Stimulated activated CD4-positive, alpha-beta T cell treated with anti-CD3 and anti-CD28 coated beads, Interleukin-12 subunit alpha, Interleukin-12 subunit beta, amount 100 ng/mL, for 48 hours (primary cell): ENCODE data around the gene LMBR1.
"Not testable (repeated sequence)": the region's sequence is repeated elsewhere in the genome, so short reads cannot be mapped to it uniquely, and the experiment has no call there.

Experiments
- DNase-seq, 3 donors: peaks; one replicate each; pipeline ENCODE4 v3.0.0-alpha.2; 2020; ENCODE audit warnings: low read depth in 2 of 3, low spot score in 1 of 3

The LMBR1 gene

GRCh38 chr7:156892821-156893706, at the start of gene LMBR1:
TSS of gene LMBR1 (minus strand) at chr7:156893183. CDS start at chr7:156892993, 190 bp downstream.
- DNase-seq, result peak; percentile 88 to 93 (median 90)

GRCh38 chr7:156942708-156943090, 49.7 kb upstream of the LMBR1 start:
- no peak for DNase-seq

GRCh38 chr7:156941393-156942182, 48.6 kb upstream of the LMBR1 start:
- no peak for DNase-seq

- no peak for DNase-seq
Observed at GRCh38 chr7:156940421-156941122, 47.6 kb upstream of the LMBR1 start.

GRCh38 chr7:156936766-156937165, 43.8 kb upstream of the LMBR1 start:
- not testable (repeated sequence) for DNase-seq

- DNase-seq, result no peak
Observed at GRCh38 chr7:156935250-156935649, 42.3 kb upstream of the LMBR1 start.

- DNase-seq, result no peak
Observed at GRCh38 chr7:156932006-156932405, 39.0 kb upstream of the LMBR1 start.

GRCh38 chr7:156929789-156930539, 37.0 kb upstream of the LMBR1 start:
- no peak for DNase-seq

GRCh38 chr7:156928406-156928747, 35.4 kb upstream of the LMBR1 start:
- DNase-seq, result no peak

GRCh38 chr7:156927571-156928405, 34.8 kb upstream of the LMBR1 start:
- DNase-seq, result no peak

- DNase-seq, result not testable (repeated sequence)
Observed at GRCh38 chr7:156925821-156926220, 32.8 kb upstream of the LMBR1 start.

GRCh38 chr7:156922304-156922703, 29.3 kb upstream of the LMBR1 start:
- not testable (repeated sequence) for DNase-seq

GRCh38 chr7:156920487-156921373, 27.7 kb upstream of the LMBR1 start:
- DNase-seq, result not testable (repeated sequence)

- no peak for DNase-seq
Observed at GRCh38 chr7:156920076-156920475, 27.1 kb upstream of the LMBR1 start.

- no peak for DNase-seq
Observed at GRCh38 chr7:156919132-156919713, 26.2 kb upstream of the LMBR1 start.

GRCh38 chr7:156918635-156919034, 25.7 kb upstream of the LMBR1 start:
- no peak for DNase-seq

- not testable (repeated sequence) for DNase-seq
Observed at GRCh38 chr7:156909574-156910252, 16.7 kb upstream of the LMBR1 start.

- no peak for DNase-seq
Observed at GRCh38 chr7:156907656-156908055, 14.7 kb upstream of the LMBR1 start.
